Neural cell (in vitro differentiated cells): ENCODE results near the gene COMMD2. TPM values are rescaled to one million over a fixed set of nuclear protein-coding genes. Genes with fewer than 3 reads are reported as not detected.

ENCODE experiments used
- H2AFZ ChIP-seq: fragments of 200-600, 300-800 bp; sonication (generic), shearing (Covaris generic); 2 replicates; pipeline ENCODE4 v1.6.0; 2014; ENCODE audit warnings: low read depth, mild to moderate bottlenecking, antibody characterized with exemption, low read length, moderate library complexity
- H3F3A ChIP-seq: fragments of 200-600 bp; shearing (Covaris generic); 2 replicates; pipeline ENCODE4 v1.6.1; 2016; ENCODE audit warnings: mild to moderate bottlenecking, moderate library complexity, mixed read lengths, antibody characterized with exemption, low read length; ENCODE audit not compliant: insufficient read depth, poor library complexity, severe bottlenecking
- H3K27ac ChIP-seq: fragments of 200-600, 300-800 bp; sonication (generic), shearing (Covaris generic); 2 replicates; pipeline ENCODE4 v1.5.1; 2014; ENCODE audit warnings: mild to moderate bottlenecking, low read length, moderate library complexity
- H3K27me3 ChIP-seq: fragments of 300-800, 200-600 bp; sonication (generic), shearing (Covaris generic); 2 replicates; pipeline ENCODE4 v1.6.0; 2014; ENCODE audit warnings: mild to moderate bottlenecking, low read depth, low read length, moderate library complexity; ENCODE audit not compliant: insufficient read depth
- H3K36me3 ChIP-seq: fragments of 300-800, 200-600 bp; sonication (generic), shearing (Covaris generic); 2 replicates; pipeline ENCODE4 v1.5.1; 2014; ENCODE audit warnings: mild to moderate bottlenecking, antibody characterized with exemption, low read length, moderate library complexity; ENCODE audit not compliant: insufficient read depth
- H3K4me2 ChIP-seq: fragments of 300-800, 200-600 bp; sonication (generic), shearing (Covaris generic); 2 replicates; pipeline ENCODE4 v1.6.0; 2014; ENCODE audit warnings: mild to moderate bottlenecking, low read length
- H3K4me3 ChIP-seq: fragments of 300-800, 200-600 bp; sonication (generic), shearing (Covaris generic); 2 replicates; pipeline ENCODE4 v1.5.1; 2014; ENCODE audit warnings: mild to moderate bottlenecking, low read length, moderate library complexity
- H3K79me2 ChIP-seq: fragments of 200-600 bp; shearing (Covaris generic); replicated peaks from 2 replicates; pipeline ENCODE4 v1.6.0; 2014; ENCODE audit warnings: mild to moderate bottlenecking, low read length, moderate library complexity; ENCODE audit not compliant: insufficient read depth
- H3K9ac ChIP-seq: fragments of 300-800, 200-600 bp; sonication (generic), shearing (Covaris generic); 2 replicates; pipeline ENCODE4 v1.6.1; 2016; ENCODE audit warnings: mild to moderate bottlenecking, low read length, mixed read lengths
- H3K9me2 ChIP-seq: fragments of 200-600 bp; shearing (Covaris generic); 2 replicates; pipeline ENCODE4 v1.6.1; 2016; ENCODE audit warnings: mild to moderate bottlenecking, low read length, mixed read lengths; ENCODE audit not compliant: insufficient read depth
- H3K9me3 ChIP-seq: fragments of 200-600, 300-800 bp; sonication (generic), shearing (Covaris generic); 2 replicates; pipeline ENCODE4 v1.6.1; 2016; ENCODE audit warnings: mild to moderate bottlenecking, mixed run types, low read length, moderate library complexity, mixed read lengths
- H4K20me1 ChIP-seq: fragments of 200-600 bp; shearing (Covaris generic); 2 replicates; pipeline ENCODE4 v1.6.1; 2016; ENCODE audit warnings: mild to moderate bottlenecking, mixed run types; ENCODE audit not compliant: insufficient read depth
- EP300 ChIP-seq: fragments of 450-650 bp; conservative IDR thresholded peaks from 2 replicates; pipeline ENCODE4 v1.6.1; 2014; ENCODE audit warnings: antibody characterized with exemption, mild to moderate bottlenecking, moderate library complexity; ENCODE audit not compliant: poor library complexity, severe bottlenecking
- EZH2 ChIP-seq: fragments of 200-600, 300-800 bp; shearing (Covaris generic), sonication (generic); IDR thresholded peaks from 2 replicates; pipeline ENCODE4 v1.6.1; 2014; ENCODE audit warnings: antibody characterized with exemption, low read length, borderline replicate concordance, mild to moderate bottlenecking; ENCODE audit not compliant: insufficient read depth, poor library complexity, severe bottlenecking
- MXI1 ChIP-seq: fragments of 450-650 bp; conservative IDR thresholded peaks from 2 replicates; pipeline ENCODE4 v1.6.1; 2014; ENCODE audit warnings: antibody characterized with exemption, mild to moderate bottlenecking; ENCODE audit not compliant: poor library complexity, severe bottlenecking
- POLR2AphosphoS5 ChIP-seq: IDR thresholded peaks from 2 replicates; pipeline ENCODE4 v1.6.1; 2012
- RAD21 ChIP-seq: fragments of 450-650 bp; conservative IDR thresholded peaks from 2 replicates; pipeline ENCODE4 v1.6.1; 2014; ENCODE audit warnings: antibody characterized with exemption, mild to moderate bottlenecking, moderate library complexity
- SMC3 ChIP-seq: fragments of 450-650 bp; conservative IDR thresholded peaks from 2 replicates; pipeline ENCODE4 v1.6.1; 2014; ENCODE audit warnings: antibody characterized with exemption, mild to moderate bottlenecking, moderate library complexity; ENCODE audit not compliant: poor library complexity
- TAF1 ChIP-seq: IDR thresholded peaks from 2 replicates; pipeline ENCODE4 v1.6.1; 2012; ENCODE audit warnings: low read depth
- polyA plus RNA-seq: library from polyadenylated mRNA; depleted of rRNA; stranded (reverse); fragments of >200 nt; gene quantifications from 2 replicates; pipeline ENCODE4 v1.2.3, GENCODE V29; 2014
- TF ChIP-seq, protein P1 (sequence below): IDR thresholded peaks from 2 replicates; pipeline ENCODE4 v1.6.1; 2012; ENCODE audit warnings: borderline replicate concordance
- TF ChIP-seq, protein P2 (sequence below): fragments of 450-650 bp; IDR thresholded peaks from 2 replicates; pipeline ENCODE4 v1.5.1; 2014; ENCODE audit warnings: antibody characterized with exemption, mild to moderate bottlenecking, moderate library complexity; ENCODE audit not compliant: poor library complexity, severe bottlenecking

COMMD2 gene
- polyA plus RNA-seq, 1 donor from 2014 or later, result 126 TPM

DNA sequence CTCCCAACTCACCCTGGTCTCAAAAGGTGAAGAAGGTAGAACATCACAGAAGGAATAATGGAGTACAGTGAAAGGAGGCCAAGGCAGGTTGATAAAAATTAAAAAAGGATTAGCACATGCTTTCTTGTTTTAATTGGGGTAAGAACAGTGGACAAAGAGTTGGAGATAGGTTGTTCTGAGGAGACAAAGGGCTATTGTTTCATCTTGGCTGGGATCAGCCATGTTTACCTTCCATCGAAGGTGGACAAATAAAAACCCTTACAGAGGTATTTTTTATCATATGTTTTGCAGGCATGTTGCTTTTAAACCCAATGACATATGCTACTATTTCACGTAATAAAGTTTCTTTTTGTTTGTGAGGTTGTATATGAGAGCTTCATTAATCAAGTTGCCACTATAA, 12.9 kb downstream of the COMMD2 start:
- Histone ChIP-seq H4K20me1 (no peaks in the 10 kb centered on the region), H3K9me2 (no peaks in the 10 kb centered on the region), H3K27ac (no peak overlapping the region), H3K9ac (no peak overlapping the region), H3K79me2 (no peaks in the 10 kb centered on the region), H3F3A (no peaks in the 10 kb centered on the region), H3K9me3 (no peaks in the 10 kb centered on the region), H3K4me3 (no peak overlapping the region), H3K36me3 (peaks cover 8% of the 10 kb centered on the region), H2AFZ (no peak overlapping the region), H3K4me2 (no peak overlapping the region), H3K27me3 (no peaks in the 10 kb centered on the region)
- no peak for TF ChIP-seq EZH2
- TF ChIP-seq, protein P1, sequence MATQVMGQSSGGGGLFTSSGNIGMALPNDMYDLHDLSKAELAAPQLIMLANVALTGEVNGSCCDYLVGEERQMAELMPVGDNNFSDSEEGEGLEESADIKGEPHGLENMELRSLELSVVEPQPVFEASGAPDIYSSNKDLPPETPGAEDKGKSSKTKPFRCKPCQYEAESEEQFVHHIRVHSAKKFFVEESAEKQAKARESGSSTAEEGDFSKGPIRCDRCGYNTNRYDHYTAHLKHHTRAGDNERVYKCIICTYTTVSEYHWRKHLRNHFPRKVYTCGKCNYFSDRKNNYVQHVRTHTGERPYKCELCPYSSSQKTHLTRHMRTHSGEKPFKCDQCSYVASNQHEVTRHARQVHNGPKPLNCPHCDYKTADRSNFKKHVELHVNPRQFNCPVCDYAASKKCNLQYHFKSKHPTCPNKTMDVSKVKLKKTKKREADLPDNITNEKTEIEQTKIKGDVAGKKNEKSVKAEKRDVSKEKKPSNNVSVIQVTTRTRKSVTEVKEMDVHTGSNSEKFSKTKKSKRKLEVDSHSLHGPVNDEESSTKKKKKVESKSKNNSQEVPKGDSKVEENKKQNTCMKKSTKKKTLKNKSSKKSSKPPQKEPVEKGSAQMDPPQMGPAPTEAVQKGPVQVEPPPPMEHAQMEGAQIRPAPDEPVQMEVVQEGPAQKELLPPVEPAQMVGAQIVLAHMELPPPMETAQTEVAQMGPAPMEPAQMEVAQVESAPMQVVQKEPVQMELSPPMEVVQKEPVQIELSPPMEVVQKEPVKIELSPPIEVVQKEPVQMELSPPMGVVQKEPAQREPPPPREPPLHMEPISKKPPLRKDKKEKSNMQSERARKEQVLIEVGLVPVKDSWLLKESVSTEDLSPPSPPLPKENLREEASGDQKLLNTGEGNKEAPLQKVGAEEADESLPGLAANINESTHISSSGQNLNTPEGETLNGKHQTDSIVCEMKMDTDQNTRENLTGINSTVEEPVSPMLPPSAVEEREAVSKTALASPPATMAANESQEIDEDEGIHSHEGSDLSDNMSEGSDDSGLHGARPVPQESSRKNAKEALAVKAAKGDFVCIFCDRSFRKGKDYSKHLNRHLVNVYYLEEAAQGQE, result no peak
- TF ChIP-seq RAD21, result no peak
- TF ChIP-seq MXI1, result no peak
- no peak for TF ChIP-seq POLR2AphosphoS5
- TF ChIP-seq SMC3, result no peak
- TF ChIP-seq EP300, result no peak
- TF ChIP-seq, protein P2, sequence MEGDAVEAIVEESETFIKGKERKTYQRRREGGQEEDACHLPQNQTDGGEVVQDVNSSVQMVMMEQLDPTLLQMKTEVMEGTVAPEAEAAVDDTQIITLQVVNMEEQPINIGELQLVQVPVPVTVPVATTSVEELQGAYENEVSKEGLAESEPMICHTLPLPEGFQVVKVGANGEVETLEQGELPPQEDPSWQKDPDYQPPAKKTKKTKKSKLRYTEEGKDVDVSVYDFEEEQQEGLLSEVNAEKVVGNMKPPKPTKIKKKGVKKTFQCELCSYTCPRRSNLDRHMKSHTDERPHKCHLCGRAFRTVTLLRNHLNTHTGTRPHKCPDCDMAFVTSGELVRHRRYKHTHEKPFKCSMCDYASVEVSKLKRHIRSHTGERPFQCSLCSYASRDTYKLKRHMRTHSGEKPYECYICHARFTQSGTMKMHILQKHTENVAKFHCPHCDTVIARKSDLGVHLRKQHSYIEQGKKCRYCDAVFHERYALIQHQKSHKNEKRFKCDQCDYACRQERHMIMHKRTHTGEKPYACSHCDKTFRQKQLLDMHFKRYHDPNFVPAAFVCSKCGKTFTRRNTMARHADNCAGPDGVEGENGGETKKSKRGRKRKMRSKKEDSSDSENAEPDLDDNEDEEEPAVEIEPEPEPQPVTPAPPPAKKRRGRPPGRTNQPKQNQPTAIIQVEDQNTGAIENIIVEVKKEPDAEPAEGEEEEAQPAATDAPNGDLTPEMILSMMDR, result no peak
- TF ChIP-seq TAF1, result no peak

DNA sequence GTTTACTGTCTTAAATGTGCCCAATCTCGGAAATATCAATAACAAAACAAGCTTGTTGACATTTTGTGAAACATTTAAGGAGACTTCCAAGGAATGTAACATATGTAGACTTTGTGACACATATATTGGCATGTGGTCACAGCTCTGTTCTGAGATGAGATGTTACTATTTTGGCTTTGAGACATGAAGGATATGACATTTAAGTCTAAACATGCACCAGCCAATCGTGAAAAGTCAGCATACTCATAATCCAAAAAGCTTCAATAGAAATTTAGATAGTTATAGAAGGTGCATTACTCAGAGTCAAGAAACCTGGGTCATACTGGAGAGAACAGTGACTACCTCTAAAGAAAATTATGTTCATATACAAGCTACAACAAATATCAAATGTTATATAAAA, 13.4 kb downstream of the COMMD2 start:
- H3K4me3 ChIP-seq, result no peak overlapping the region
- H3K27ac ChIP-seq, result no peak overlapping the region
- no peaks in the 10 kb centered on the region for H3F3A ChIP-seq
- TF ChIP-seq TAF1 (no peak), EZH2 (no peak), EP300 (no peak), RAD21 (no peak), SMC3 (no peak), POLR2AphosphoS5 (no peak), MXI1 (no peak)
- TF ChIP-seq, protein P1, result no peak
- TF ChIP-seq, protein P2, result no peak
- H3K36me3 ChIP-seq, result peaks cover 8% of the 10 kb centered on the region
- H3K9me2 ChIP-seq, result no peaks in the 10 kb centered on the region
- no peaks in the 10 kb centered on the region for H3K9me3 ChIP-seq
- H3K27me3 ChIP-seq, result no peaks in the 10 kb centered on the region
- no peaks in the 10 kb centered on the region for H4K20me1 ChIP-seq
- no peaks in the 10 kb centered on the region for H3K79me2 ChIP-seq
- H2AFZ ChIP-seq, result no peak overlapping the region
- no peak overlapping the region for H3K4me2 ChIP-seq
- no peak overlapping the region for H3K9ac ChIP-seq
